A549 (cell line): ENCODE results near the gene OPHN1.

Source experiments
- CEBPB ChIP-seq, 2 experiments: fragments of >200 bp in 1 of 2; sonication (Bioruptor Twin) in 1 of 2; formaldehyde crosslinking in 1 of 2; IDR thresholded peaks; 2 replicates each; pipeline ENCODE4 v1.6.1; 2012 to 2016
- CHD4 ChIP-seq: fragments of 200-600 bp; sonication (generic); IDR thresholded peaks from 2 replicates; pipeline ENCODE4 v1.6.1; 2016; ENCODE audit warnings: antibody characterized with exemption, mild to moderate bottlenecking, borderline replicate concordance
- CTCF ChIP-seq: fragments of >200 bp; sonication (Bioruptor Twin); formaldehyde crosslinking; IDR thresholded peaks from 3 replicates; pipeline ENCODE4 v1.5.1; 2016
- EP300 ChIP-seq, 2 experiments: fragments of >200 bp; sonication (Bioruptor Twin); formaldehyde crosslinking; IDR thresholded peaks; 2 replicates in 1 of 2; 3 replicates in 1 of 2; pipeline ENCODE4 v1.6.1; 2016 to 2017
- POLR2A ChIP-seq: IDR thresholded peaks from 2 replicates; pipeline ENCODE4 v1.6.1; 2012; ENCODE audit warnings: mild to moderate bottlenecking, low read length
- TP53 ChIP-seq: fragments of 250-450 bp; sonication (Bioruptor Pico); IDR thresholded peaks from 2 replicates; pipeline ENCODE4 v1.5.0; 2021; ENCODE audit warnings: mild to moderate bottlenecking, moderate library complexity
- USF2 ChIP-seq: fragments of 450-650 bp; IDR thresholded peaks from 2 replicates; pipeline ENCODE4 v1.6.1; 2014; ENCODE audit warnings: antibody characterized with exemption

GRCh38 chrX:68383540-68383939 is 49.8 kb downstream of the OPHN1 start:
- no peak for TF ChIP-seq EP300 (IDR thresholded peaks at IDR 0.05)
- no peak for TF ChIP-seq USF2
- no peak for TF ChIP-seq CEBPB (IDR thresholded peaks at IDR 0.05)
- TF ChIP-seq POLR2A, result no peak
- no peak for TF ChIP-seq CTCF
- no peak for TF ChIP-seq TP53 (CRISPR knock-in tag)
- no peak for TF ChIP-seq CHD4
